Adrenal gland (tissue), 5 donors: ENCODE results near the gene FNBP1.

Source experiments
- CTCF ChIP-seq, 6 experiments: fragments of 450-650 bp in 4 of 6; fragments of 200-600 bp in 2 of 6; sonication (generic) in 1 of 6; IDR thresholded peaks; 1 replicate in 5 of 6; 2 replicates in 1 of 6; pipeline versions ENCODE4 v1.5.1 to v1.8.0; 2016 to 2021; ENCODE audit warnings: antibody characterized with exemption in 6 of 6, mild to moderate bottlenecking in 2 of 6, moderate library complexity in 1 of 6
- POLR2A ChIP-seq, 2 donors: fragments of 450-650 bp; IDR thresholded peaks; one replicate each; pipeline ENCODE4 v1.6.1; 2017; ENCODE audit warnings: antibody characterized with exemption in 2 of 2, mild to moderate bottlenecking in 2 of 2, moderate library complexity in 1 of 2
- donor health status: DM: no; HTN: no; CAD: no.

GRCh38 chr9:129979071-129979745 lies 63.8 kb downstream of the FNBP1 start:
- TF ChIP-seq CTCF (IDR thresholded peaks at IDR 0.05) (no peak), POLR2A (IDR thresholded peaks at IDR 0.05) (no peak)
